ENCODE results near the gene SP100. TPM values are rescaled to one million over a fixed set of nuclear protein-coding genes. Genes with fewer than 3 reads are reported as not detected.

SP100 gene
- total and polyA plus RNA-seq, 2 of the 4 experiments (the other 2 are of a cell fraction): 50.6 to 69.0 TPM

DNA sequence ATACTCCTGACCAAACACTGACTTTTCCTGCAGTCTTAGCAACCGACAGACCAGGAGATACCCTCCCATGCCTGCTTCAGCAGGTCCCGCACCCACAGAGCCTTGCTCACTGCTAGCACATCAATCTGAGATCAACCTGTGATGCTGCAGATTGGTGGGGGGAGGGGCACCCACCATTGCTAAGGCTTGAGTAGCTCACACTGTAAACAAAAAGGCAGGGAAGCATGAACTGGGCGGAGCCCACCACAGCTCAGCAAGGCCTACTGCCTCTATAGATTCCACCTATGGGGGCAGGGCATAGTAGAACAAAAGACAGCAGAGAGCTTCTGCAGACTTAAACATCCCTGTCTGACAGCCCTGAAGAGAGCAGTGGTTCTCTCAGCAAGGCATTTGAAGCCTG is 109.7 kb downstream of the SP100 start:
- ChIA-PET POLR2A (ENCODE audit: unreplicated experiment) (no interaction called here), CTCF (no interaction called here)
- no peak overlapping the region for H3K4ac ChIP-seq (ENCODE audit: low read depth, low read length)
- H3K36me3 ChIP-seq (ENCODE audit: control insufficient read depth, insufficient read depth, low read length): no peaks in the 10 kb centered on the region
- ATAC-seq (ENCODE audit: low read depth) (no peak), DNase-seq (no peak)
- H3K4me2 ChIP-seq (ENCODE audit: low read depth, low read length): no peak overlapping the region
- no peak overlapping the region for H2AK9ac ChIP-seq (replicated peaks; ENCODE audit: low read depth, low read length, poor library complexity)
- H3K9me3 ChIP-seq (ENCODE audit: control insufficient read depth, insufficient read depth, low read length): peaks cover 12% of the 10 kb centered on the region
- intact Hi-C loops (cut with micrococcal nuclease) (no loop called here), in situ Hi-C loops (cut with MboI; ENCODE audit: low sequenced_read_pairs) (no loop called here), dilution Hi-C loops (cut with HindIII; ENCODE audit: low sequenced_read_pairs, unreplicated experiment) (no loop called here)
- H2AFZ ChIP-seq (replicated peaks; ENCODE audit: low read length, poor library complexity): no peak overlapping the region
- H3K9me1 ChIP-seq (ENCODE audit: insufficient read depth, low read length): no peaks in the 10 kb centered on the region
- no peak overlapping the region for H2BK15ac ChIP-seq (ENCODE audit: low read depth, low read length)
- TF ChIP-seq MAFK (IDR thresholded peaks at IDR 0.05; ENCODE audit: low read depth, low read length): no peak
- no peak for TF ChIP-seq RAD21 (IDR thresholded peaks at IDR 0.05; ENCODE audit: low read length)
- no peak for TF ChIP-seq NFE2L2 (IDR thresholded peaks at IDR 0.05; ENCODE audit: low read depth, low read length)
- TF ChIP-seq, protein P1, sequence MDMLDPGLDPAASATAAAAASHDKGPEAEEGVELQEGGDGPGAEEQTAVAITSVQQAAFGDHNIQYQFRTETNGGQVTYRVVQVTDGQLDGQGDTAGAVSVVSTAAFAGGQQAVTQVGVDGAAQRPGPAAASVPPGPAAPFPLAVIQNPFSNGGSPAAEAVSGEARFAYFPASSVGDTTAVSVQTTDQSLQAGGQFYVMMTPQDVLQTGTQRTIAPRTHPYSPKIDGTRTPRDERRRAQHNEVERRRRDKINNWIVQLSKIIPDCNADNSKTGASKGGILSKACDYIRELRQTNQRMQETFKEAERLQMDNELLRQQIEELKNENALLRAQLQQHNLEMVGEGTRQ (IDR thresholded peaks at IDR 0.05; ENCODE audit: low read depth, low read length): no peak
- TF ChIP-seq, protein P2, sequence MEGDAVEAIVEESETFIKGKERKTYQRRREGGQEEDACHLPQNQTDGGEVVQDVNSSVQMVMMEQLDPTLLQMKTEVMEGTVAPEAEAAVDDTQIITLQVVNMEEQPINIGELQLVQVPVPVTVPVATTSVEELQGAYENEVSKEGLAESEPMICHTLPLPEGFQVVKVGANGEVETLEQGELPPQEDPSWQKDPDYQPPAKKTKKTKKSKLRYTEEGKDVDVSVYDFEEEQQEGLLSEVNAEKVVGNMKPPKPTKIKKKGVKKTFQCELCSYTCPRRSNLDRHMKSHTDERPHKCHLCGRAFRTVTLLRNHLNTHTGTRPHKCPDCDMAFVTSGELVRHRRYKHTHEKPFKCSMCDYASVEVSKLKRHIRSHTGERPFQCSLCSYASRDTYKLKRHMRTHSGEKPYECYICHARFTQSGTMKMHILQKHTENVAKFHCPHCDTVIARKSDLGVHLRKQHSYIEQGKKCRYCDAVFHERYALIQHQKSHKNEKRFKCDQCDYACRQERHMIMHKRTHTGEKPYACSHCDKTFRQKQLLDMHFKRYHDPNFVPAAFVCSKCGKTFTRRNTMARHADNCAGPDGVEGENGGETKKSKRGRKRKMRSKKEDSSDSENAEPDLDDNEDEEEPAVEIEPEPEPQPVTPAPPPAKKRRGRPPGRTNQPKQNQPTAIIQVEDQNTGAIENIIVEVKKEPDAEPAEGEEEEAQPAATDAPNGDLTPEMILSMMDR (conservative IDR thresholded peaks at IDR 0.05; ENCODE audit: low read depth, low read length): no peak
- no peak for TF ChIP-seq MXI1 (IDR thresholded peaks at IDR 0.05; ENCODE audit: borderline replicate concordance, low read depth, low read length)
- TF ChIP-seq RFX5 (IDR thresholded peaks at IDR 0.05; ENCODE audit: low read depth, low read length): no peak
- TF ChIP-seq POLR2A (IDR thresholded peaks at IDR 0.05; ENCODE audit: low read depth, low read length): no peak
- no peak for TF ChIP-seq BHLHE40 (IDR thresholded peaks at IDR 0.05; ENCODE audit: low read depth, low read length)
- no peak for TF ChIP-seq FOS (IDR thresholded peaks at IDR 0.05; ENCODE audit: low read depth, low read length)
- no peak for TF ChIP-seq CHD1 (IDR thresholded peaks at IDR 0.05; ENCODE audit: low read depth, low read length)
- no peak for TF ChIP-seq SMC3 (IDR thresholded peaks at IDR 0.05; ENCODE audit: low read depth, low read length)
- TF ChIP-seq CEBPB (IDR thresholded peaks at IDR 0.05; ENCODE audit: low read depth, low read length): no peak
- TF ChIP-seq MAZ (IDR thresholded peaks at IDR 0.05; ENCODE audit: borderline replicate concordance, low read depth, low read length): no peak
- TF ChIP-seq, protein P3, sequence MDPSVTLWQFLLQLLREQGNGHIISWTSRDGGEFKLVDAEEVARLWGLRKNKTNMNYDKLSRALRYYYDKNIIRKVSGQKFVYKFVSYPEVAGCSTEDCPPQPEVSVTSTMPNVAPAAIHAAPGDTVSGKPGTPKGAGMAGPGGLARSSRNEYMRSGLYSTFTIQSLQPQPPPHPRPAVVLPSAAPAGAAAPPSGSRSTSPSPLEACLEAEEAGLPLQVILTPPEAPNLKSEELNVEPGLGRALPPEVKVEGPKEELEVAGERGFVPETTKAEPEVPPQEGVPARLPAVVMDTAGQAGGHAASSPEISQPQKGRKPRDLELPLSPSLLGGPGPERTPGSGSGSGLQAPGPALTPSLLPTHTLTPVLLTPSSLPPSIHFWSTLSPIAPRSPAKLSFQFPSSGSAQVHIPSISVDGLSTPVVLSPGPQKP (IDR thresholded peaks at IDR 0.05; ENCODE audit: borderline replicate concordance, low read depth, low read length): no peak
- no peak for TF ChIP-seq RCOR1 (IDR thresholded peaks at IDR 0.05; ENCODE audit: insufficient replicate concordance, low read length)
- H3K4me3 ChIP-seq (ENCODE audit: insufficient read depth, low read depth, low read length): no peak overlapping the region
- no peak overlapping the region for H2BK120ac ChIP-seq (ENCODE audit: low read depth, low read length)
- no peak overlapping the region for H3K56ac ChIP-seq (ENCODE audit: extremely low read depth, insufficient read depth, low read length)
- no peak overlapping the region for H3K9ac ChIP-seq (ENCODE audit: low read depth, low read length)
- no peaks in the 10 kb centered on the region for H4K20me1 ChIP-seq (ENCODE audit: insufficient read depth, low read length)
- no peak overlapping the region for H2BK5ac ChIP-seq (ENCODE audit: low read depth, low read length, poor library complexity, severe bottlenecking)
- no peak overlapping the region for H3K23ac ChIP-seq (ENCODE audit: low read depth, low read length)
- H4K8ac ChIP-seq (ENCODE audit: low read depth in 2 of 2, low read length in 2 of 2): no peak overlapping the region
- no peaks in the 10 kb centered on the region for H3K79me1 ChIP-seq (ENCODE audit: low read depth in 1 of 2, low read length in 2 of 2)
- H3K27ac ChIP-seq (ENCODE audit: insufficient read depth, low read length): no peak overlapping the region
- no peaks in the 10 kb centered on the region for H3K4me1 ChIP-seq (ENCODE audit: control insufficient read depth, insufficient read depth, low read length)
- no TSS peak for BruUV-seq (replicated peaks)
- no peak overlapping the region for H3K14ac ChIP-seq (replicated peaks; ENCODE audit: low read depth, low read length)
- no peak overlapping the region for H4K5ac ChIP-seq (ENCODE audit: low read depth, low read length)
- H3K27me3 ChIP-seq (ENCODE audit: control insufficient read depth, insufficient read depth, low read length): no peaks in the 10 kb centered on the region
- no peak overlapping the region for H2BK20ac ChIP-seq (ENCODE audit: low read depth, low read length)
- no peak overlapping the region for H2AK5ac ChIP-seq (ENCODE audit: low read depth, low read length)
- no peak overlapping the region for H3K18ac ChIP-seq (ENCODE audit: low read depth, low read length)
- no peak overlapping the region for H4K91ac ChIP-seq (ENCODE audit: insufficient read depth, low read depth, low read length)
- no CpG with 5 or more reads among the region's 3 CpGs for WGBS, 2 experiments (ENCODE audit: extremely low coverage in 2 of 2, insufficient read length in 1 of 2)
